WTC11 (cell line): ENCODE results near the gene LRMDA. TPM values are rescaled to one million over a fixed set of nuclear protein-coding genes. Genes with fewer than 3 reads are reported as not detected.

Experiments
- ATAC-seq: fragments of 200-7000 bp; cut with Tn5 transposase; 2 replicates; pipeline ENCODE4 v1.10.0; 2021; ENCODE audit warnings: mild to moderate bottlenecking, moderate library complexity
- CTCF ChIA-PET: fragments of 300-600 bp; sonication (Branson Sonifier 250); formaldehyde crosslinking; loops from one replicate; lab custom pipeline; 2021; ENCODE audit warnings: antibody characterized with exemption; lab: Charles Lee
- POLR2A ChIA-PET: fragments of 350-600 bp; sonication (Branson Sonifier 250); formaldehyde crosslinking; loops from one replicate; lab custom pipeline; 2021; ENCODE audit warnings: antibody characterized with exemption; lab: Charles Lee
- DNase-seq: peaks from one replicate; pipeline ENCODE4 v3.0.0; 2021; ENCODE audit warnings: low spot score
- H3K27ac Mint-ChIP-seq: 2 replicates; pipeline ENCODE4 v1.8.0; 2021; ENCODE audit warnings: mixed read lengths
- H3K27me3 Mint-ChIP-seq: 2 replicates; pipeline ENCODE4 v1.8.0; 2021; ENCODE audit warnings: low read depth, mild to moderate bottlenecking, moderate library complexity, mixed read lengths
- H3K36me3 Mint-ChIP-seq: 2 replicates; pipeline ENCODE4 v1.8.0; 2021; ENCODE audit warnings: mixed read lengths
- H3K4me1 Mint-ChIP-seq: 2 replicates; pipeline ENCODE4 v1.8.0; 2022; ENCODE audit warnings: mixed read lengths
- H3K4me3 Mint-ChIP-seq: 2 replicates; pipeline ENCODE4 v1.8.0; 2021; ENCODE audit warnings: mild to moderate bottlenecking, moderate library complexity, mixed read lengths
- H3K9me3 Mint-ChIP-seq: 2 replicates; pipeline ENCODE4 v1.8.0; 2021; ENCODE audit warnings: mixed read lengths
- ATF1 ChIP-seq: sonication (generic); formaldehyde crosslinking; IDR thresholded peaks from 2 replicates; pipeline ENCODE4 v1.8.1; 2023; ENCODE audit warnings: mild to moderate bottlenecking, moderate library complexity, missing genetic modification reagents
- CREM ChIP-seq: sonication (generic); formaldehyde crosslinking; IDR thresholded peaks from 2 replicates; pipeline ENCODE4 v1.8.1; 2022; ENCODE audit warnings: mild to moderate bottlenecking, missing genetic modification reagents, moderate library complexity
- ESRRA ChIP-seq: sonication (generic); formaldehyde crosslinking; IDR thresholded peaks from 2 replicates; pipeline ENCODE4 v1.8.1; 2022; ENCODE audit warnings: mild to moderate bottlenecking, missing genetic modification reagents, borderline replicate concordance
- ETV6 ChIP-seq: sonication (generic); formaldehyde crosslinking; IDR thresholded peaks from 2 replicates; pipeline ENCODE4 v1.8.1; 2022; ENCODE audit warnings: mild to moderate bottlenecking, missing genetic modification reagents
- FOXJ3 ChIP-seq: sonication (generic); formaldehyde crosslinking; IDR thresholded peaks from 2 replicates; pipeline ENCODE4 v1.9.0; 2021; ENCODE audit warnings: missing genetic modification reagents, mild to moderate bottlenecking, borderline replicate concordance
- FOXK1 ChIP-seq: sonication (generic); formaldehyde crosslinking; IDR thresholded peaks from 2 replicates; pipeline ENCODE4 v1.8.0; 2022; ENCODE audit warnings: mild to moderate bottlenecking, moderate library complexity, missing genetic modification reagents
- FOXP1 ChIP-seq: sonication (generic); formaldehyde crosslinking; IDR thresholded peaks from 2 replicates; pipeline ENCODE4 v1.8.0; 2022; ENCODE audit warnings: missing genetic modification reagents, mild to moderate bottlenecking, moderate library complexity, borderline replicate concordance
- GTF2I ChIP-seq: fragments of 250-450 bp; sonication (Bioruptor Pico); conservative IDR thresholded peaks from 2 replicates; pipeline ENCODE4 v1.4.0; 2021; ENCODE audit warnings: mild to moderate bottlenecking
- IRF2 ChIP-seq: sonication (generic); formaldehyde crosslinking; IDR thresholded peaks from 2 replicates; pipeline ENCODE4 v1.8.0; 2022; ENCODE audit warnings: low read depth, missing genetic modification reagents, borderline replicate concordance
- NR2C2 ChIP-seq: sonication (generic); formaldehyde crosslinking; IDR thresholded peaks from 2 replicates; pipeline ENCODE4 v1.8.0; 2022; ENCODE audit warnings: mild to moderate bottlenecking, missing genetic modification reagents
- RELA ChIP-seq: sonication (generic); formaldehyde crosslinking; IDR thresholded peaks from 2 replicates; pipeline ENCODE4 v1.8.1; 2022; ENCODE audit warnings: missing genetic modification reagents, mild to moderate bottlenecking, borderline replicate concordance
- RORB ChIP-seq: fragments of 250-450 bp; sonication (Bioruptor Pico); IDR thresholded peaks from 2 replicates; pipeline ENCODE4 v1.9.0; 2021; ENCODE audit warnings: mild to moderate bottlenecking
- SOX15 ChIP-seq: fragments of 250-450 bp; sonication (Bioruptor Pico); IDR thresholded peaks from 2 replicates; pipeline ENCODE4 v1.9.0; 2021; ENCODE audit warnings: mild to moderate bottlenecking
- TCF7 ChIP-seq: sonication (generic); formaldehyde crosslinking; IDR thresholded peaks from 2 replicates; pipeline ENCODE4 v1.8.0; 2022; ENCODE audit warnings: mild to moderate bottlenecking, low read depth, missing genetic modification reagents, moderate library complexity
- TEAD1 ChIP-seq: sonication (generic); formaldehyde crosslinking; IDR thresholded peaks from 2 replicates; pipeline ENCODE4 v1.8.0; 2022; ENCODE audit warnings: mild to moderate bottlenecking, missing genetic modification reagents
- TP53 ChIP-seq: sonication (generic); formaldehyde crosslinking; IDR thresholded peaks from 2 replicates; pipeline ENCODE4 v1.8.1; 2023; ENCODE audit warnings: mild to moderate bottlenecking, missing genetic modification reagents
- ZNF219 ChIP-seq: sonication (generic); formaldehyde crosslinking; IDR thresholded peaks from 2 replicates; pipeline ENCODE4 v1.8.0; 2023; ENCODE audit warnings: missing genetic modification reagents, mild to moderate bottlenecking, borderline replicate concordance
- ZNF396 ChIP-seq: fragments of 250-450 bp; sonication (Bioruptor Pico); IDR thresholded peaks from 2 replicates; pipeline ENCODE4 v1.8.0; 2021; ENCODE audit warnings: mild to moderate bottlenecking, moderate library complexity, borderline replicate concordance
- ZNF671 ChIP-seq: fragments of 250-450 bp; sonication (Bioruptor Pico); IDR thresholded peaks from 2 replicates; pipeline ENCODE4 v1.8.0; 2021; ENCODE audit warnings: mild to moderate bottlenecking
- total RNA-seq: library from RNA; stranded (reverse); gene quantifications from 3 replicates; pipeline ENCODE4 v1.2.3, GENCODE V29; 2021
- TF ChIP-seq, protein P1 (sequence below): sonication (generic); formaldehyde crosslinking; IDR thresholded peaks from 2 replicates; pipeline ENCODE4 v1.8.1; 2023; ENCODE audit warnings: mild to moderate bottlenecking, missing genetic modification reagents
- TF ChIP-seq, protein P2 (sequence below): sonication (generic); formaldehyde crosslinking; IDR thresholded peaks from 2 replicates; pipeline ENCODE4 v1.8.0; 2022; ENCODE audit warnings: mild to moderate bottlenecking, missing genetic modification reagents
- TF ChIP-seq, protein P3 (sequence below): sonication (generic); formaldehyde crosslinking; conservative IDR thresholded peaks from 2 replicates; pipeline ENCODE4 v1.8.1; 2023; ENCODE audit warnings: mild to moderate bottlenecking, low read depth, missing genetic modification reagents, moderate library complexity
- TF ChIP-seq, protein P4 (sequence below): fragments of 250-450 bp; sonication (Bioruptor Pico); IDR thresholded peaks from 2 replicates; pipeline ENCODE4 v1.8.0; 2021; ENCODE audit warnings: mild to moderate bottlenecking
- TF ChIP-seq, protein P5 (sequence below): fragments of 250-450 bp; sonication (Bioruptor Pico); IDR thresholded peaks from 2 replicates; pipeline ENCODE4 v1.9.0; 2021; ENCODE audit warnings: mild to moderate bottlenecking

The LRMDA gene
- total RNA-seq, 1 experiment from 2014 or later, result 0.92 TPM

DNA sequence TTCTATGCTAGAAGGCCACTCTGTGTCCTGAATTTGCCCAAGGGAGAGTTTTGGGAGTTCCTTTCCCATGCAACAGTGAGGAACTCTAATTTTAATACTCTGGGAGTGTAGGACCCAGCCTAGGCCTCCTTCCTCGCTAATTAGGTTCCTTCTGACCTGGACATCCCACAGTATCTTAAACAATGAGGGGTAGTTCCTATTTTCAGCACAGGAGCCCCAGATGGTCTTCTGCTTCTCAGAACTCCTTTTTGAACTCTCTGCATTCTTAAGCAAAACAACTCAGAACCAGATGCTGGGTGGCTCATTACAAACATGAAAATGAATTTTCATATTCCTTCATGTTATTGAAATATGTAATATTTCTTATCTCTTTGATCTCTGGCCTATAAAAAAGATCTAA, 116.9 kb downstream of the LRMDA start (continued):
- TF ChIP-seq RORB (CRISPR knock-in tag), result no peak
- TF ChIP-seq, protein P1, sequence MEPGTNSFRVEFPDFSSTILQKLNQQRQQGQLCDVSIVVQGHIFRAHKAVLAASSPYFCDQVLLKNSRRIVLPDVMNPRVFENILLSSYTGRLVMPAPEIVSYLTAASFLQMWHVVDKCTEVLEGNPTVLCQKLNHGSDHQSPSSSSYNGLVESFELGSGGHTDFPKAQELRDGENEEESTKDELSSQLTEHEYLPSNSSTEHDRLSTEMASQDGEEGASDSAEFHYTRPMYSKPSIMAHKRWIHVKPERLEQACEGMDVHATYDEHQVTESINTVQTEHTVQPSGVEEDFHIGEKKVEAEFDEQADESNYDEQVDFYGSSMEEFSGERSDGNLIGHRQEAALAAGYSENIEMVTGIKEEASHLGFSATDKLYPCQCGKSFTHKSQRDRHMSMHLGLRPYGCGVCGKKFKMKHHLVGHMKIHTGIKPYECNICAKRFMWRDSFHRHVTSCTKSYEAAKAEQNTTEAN (CRISPR knock-in tag), result no peak
- TF ChIP-seq FOXJ3 (CRISPR knock-in tag), result no peak
- TF ChIP-seq RELA, result no peak
- no peak for TF ChIP-seq ZNF671 (CRISPR knock-in tag)
- no peak for TF ChIP-seq ATF1
- TF ChIP-seq SOX15 (CRISPR knock-in tag), result no peak

DNA sequence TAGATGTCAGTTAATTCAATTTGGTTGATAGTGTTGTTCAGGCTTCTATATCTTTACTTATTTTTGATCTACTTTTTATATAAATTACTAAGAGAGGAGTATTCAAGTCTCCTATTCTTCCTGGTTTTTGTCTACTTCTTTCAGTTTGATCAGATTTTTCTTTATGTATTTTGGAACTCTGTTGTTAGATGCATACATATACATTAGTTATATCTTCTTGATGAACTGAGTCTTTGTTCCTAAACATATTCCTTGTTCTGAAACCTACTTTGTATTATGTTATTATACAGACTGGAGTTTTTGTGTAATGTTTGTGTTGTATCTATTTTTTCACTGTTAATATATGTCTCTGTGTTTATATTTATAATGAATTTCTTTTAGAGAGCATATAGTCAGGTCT, 118.8 kb downstream of the LRMDA start:
- DNase-seq, result no peak
- H3K4me1 Mint-ChIP-seq, result no peaks in the 10 kb centered on the region
- peaks cover 3% of the 10 kb centered on the region; the same call in 1 of the 2 replicates for H3K27me3 Mint-ChIP-seq
- peaks cover 20% of the 10 kb centered on the region for H3K9me3 Mint-ChIP-seq
- no peak for TF ChIP-seq ZNF396 (CRISPR knock-in tag)
- TF ChIP-seq ETV6 (CRISPR knock-in tag), result no peak
- TF ChIP-seq GTF2I, result no peak
- TF ChIP-seq ESRRA, result no peak
- TF ChIP-seq CREM (CRISPR knock-in tag), result no peak
- no peak for TF ChIP-seq NR2C2 (CRISPR knock-in tag)
- no peak for TF ChIP-seq FOXP1 (CRISPR knock-in tag)
- TF ChIP-seq ATF1, result no peak
- TF ChIP-seq, protein P2, sequence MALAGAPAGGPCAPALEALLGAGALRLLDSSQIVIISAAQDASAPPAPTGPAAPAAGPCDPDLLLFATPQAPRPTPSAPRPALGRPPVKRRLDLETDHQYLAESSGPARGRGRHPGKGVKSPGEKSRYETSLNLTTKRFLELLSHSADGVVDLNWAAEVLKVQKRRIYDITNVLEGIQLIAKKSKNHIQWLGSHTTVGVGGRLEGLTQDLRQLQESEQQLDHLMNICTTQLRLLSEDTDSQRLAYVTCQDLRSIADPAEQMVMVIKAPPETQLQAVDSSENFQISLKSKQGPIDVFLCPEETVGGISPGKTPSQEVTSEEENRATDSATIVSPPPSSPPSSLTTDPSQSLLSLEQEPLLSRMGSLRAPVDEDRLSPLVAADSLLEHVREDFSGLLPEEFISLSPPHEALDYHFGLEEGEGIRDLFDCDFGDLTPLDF (CRISPR knock-in tag), result no peak
- TF ChIP-seq FOXK1 (CRISPR knock-in tag), result no peak
- TF ChIP-seq, protein P3, sequence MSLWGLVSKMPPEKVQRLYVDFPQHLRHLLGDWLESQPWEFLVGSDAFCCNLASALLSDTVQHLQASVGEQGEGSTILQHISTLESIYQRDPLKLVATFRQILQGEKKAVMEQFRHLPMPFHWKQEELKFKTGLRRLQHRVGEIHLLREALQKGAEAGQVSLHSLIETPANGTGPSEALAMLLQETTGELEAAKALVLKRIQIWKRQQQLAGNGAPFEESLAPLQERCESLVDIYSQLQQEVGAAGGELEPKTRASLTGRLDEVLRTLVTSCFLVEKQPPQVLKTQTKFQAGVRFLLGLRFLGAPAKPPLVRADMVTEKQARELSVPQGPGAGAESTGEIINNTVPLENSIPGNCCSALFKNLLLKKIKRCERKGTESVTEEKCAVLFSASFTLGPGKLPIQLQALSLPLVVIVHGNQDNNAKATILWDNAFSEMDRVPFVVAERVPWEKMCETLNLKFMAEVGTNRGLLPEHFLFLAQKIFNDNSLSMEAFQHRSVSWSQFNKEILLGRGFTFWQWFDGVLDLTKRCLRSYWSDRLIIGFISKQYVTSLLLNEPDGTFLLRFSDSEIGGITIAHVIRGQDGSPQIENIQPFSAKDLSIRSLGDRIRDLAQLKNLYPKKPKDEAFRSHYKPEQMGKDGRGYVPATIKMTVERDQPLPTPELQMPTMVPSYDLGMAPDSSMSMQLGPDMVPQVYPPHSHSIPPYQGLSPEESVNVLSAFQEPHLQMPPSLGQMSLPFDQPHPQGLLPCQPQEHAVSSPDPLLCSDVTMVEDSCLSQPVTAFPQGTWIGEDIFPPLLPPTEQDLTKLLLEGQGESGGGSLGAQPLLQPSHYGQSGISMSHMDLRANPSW (CRISPR knock-in tag), result no peak
- TF ChIP-seq TCF7 (CRISPR knock-in tag), result no peak
- TF ChIP-seq, protein P4, sequence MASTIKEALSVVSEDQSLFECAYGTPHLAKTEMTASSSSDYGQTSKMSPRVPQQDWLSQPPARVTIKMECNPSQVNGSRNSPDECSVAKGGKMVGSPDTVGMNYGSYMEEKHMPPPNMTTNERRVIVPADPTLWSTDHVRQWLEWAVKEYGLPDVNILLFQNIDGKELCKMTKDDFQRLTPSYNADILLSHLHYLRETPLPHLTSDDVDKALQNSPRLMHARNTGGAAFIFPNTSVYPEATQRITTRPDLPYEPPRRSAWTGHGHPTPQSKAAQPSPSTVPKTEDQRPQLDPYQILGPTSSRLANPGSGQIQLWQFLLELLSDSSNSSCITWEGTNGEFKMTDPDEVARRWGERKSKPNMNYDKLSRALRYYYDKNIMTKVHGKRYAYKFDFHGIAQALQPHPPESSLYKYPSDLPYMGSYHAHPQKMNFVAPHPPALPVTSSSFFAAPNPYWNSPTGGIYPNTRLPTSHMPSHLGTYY (CRISPR knock-in tag), result no peak
- no peak for TF ChIP-seq IRF2 (CRISPR knock-in tag)
- TF ChIP-seq, protein P5, sequence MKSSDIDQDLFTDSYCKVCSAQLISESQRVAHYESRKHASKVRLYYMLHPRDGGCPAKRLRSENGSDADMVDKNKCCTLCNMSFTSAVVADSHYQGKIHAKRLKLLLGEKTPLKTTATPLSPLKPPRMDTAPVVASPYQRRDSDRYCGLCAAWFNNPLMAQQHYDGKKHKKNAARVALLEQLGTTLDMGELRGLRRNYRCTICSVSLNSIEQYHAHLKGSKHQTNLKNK, result no peak
- TF ChIP-seq TEAD1 (CRISPR knock-in tag), result no peak
- no peak for TF ChIP-seq TP53 (CRISPR knock-in tag)
- TF ChIP-seq ZNF219 (CRISPR knock-in tag), result no peak
- H3K27ac Mint-ChIP-seq, result no peak overlapping the region
- POLR2A ChIA-PET, result no interaction called here
- peaks cover 8% of the 10 kb centered on the region for H3K36me3 Mint-ChIP-seq
- ATAC-seq, result no peak
- no peak overlapping the region for H3K4me3 Mint-ChIP-seq
- CTCF ChIA-PET, result no interaction called here
